Thyroid gland (tissue), 4 donors: ENCODE results near the gene CPVL. TPM values are rescaled to one million over a fixed set of nuclear protein-coding genes. Genes with fewer than 3 reads are reported as not detected.

Experiments
- DNase-seq, 2 donors: peaks; one replicate each; pipeline ENCODE4 v3.0.0-alpha.2; 2019
- H3K27ac ChIP-seq, 3 donors: fragments of 200-600 bp; sonication (generic); 1 replicate in 2 of 3; 2 replicates in 1 of 3; pipeline ENCODE4 v1.5.1; 2016 to 2019; ENCODE audit warnings: mild to moderate bottlenecking in 1 of 3, moderate library complexity in 1 of 3
- H3K27me3 ChIP-seq: fragments of 200-600 bp; sonication (generic); one replicate; pipeline ENCODE4 v1.5.1; 2019
- H3K36me3 ChIP-seq, 2 donors: fragments of 200-600 bp; sonication (generic); one replicate each; pipeline ENCODE4 v1.5.1; 2016 to 2019
- H3K4me1 ChIP-seq, 2 donors: fragments of 200-600 bp; sonication (generic); one replicate each; pipeline ENCODE4 v1.5.1; 2017 to 2019
- H3K4me3 ChIP-seq, 3 donors: fragments of 200-600 bp; sonication (generic); replicated peaks in 1 of 3; 1 replicate in 2 of 3; 2 replicates in 1 of 3; pipeline ENCODE4 v1.5.1; 2016; ENCODE audit warnings: mild to moderate bottlenecking in 1 of 3
- H3K9me3 ChIP-seq: fragments of 200-600 bp; sonication (generic); one replicate; pipeline ENCODE4 v1.5.1; 2017
- POLR2A ChIP-seq, 2 donors: fragments of 450-650 bp; IDR thresholded peaks; one replicate each; pipeline ENCODE4 v1.6.1; 2017; ENCODE audit warnings: antibody characterized with exemption in 2 of 2, mild to moderate bottlenecking in 2 of 2, moderate library complexity in 1 of 2
- WGBS, 2 donors: methylation state at CpG; one replicate each; pipeline ENCODE4 v1.1.5; 2017; 5-methylcytosine and 5-hydroxymethylcytosine counted together
- intact Hi-C: fragments of 100-400 bp; cut with DNase I; formaldehyde crosslinking; loops from one replicate; pipeline ENCODE4 v1.15.1; 2023
- total RNA-seq, 4 donors: library from RNA; depleted of rRNA; stranded (reverse); fragments of >200 nt; gene quantifications; one replicate each; pipeline ENCODE4 v1.2.3, GENCODE V29; 2016
- TF ChIP-seq, protein P1 (sequence below), 6 experiments: fragments of 200-600 bp in 3 of 6; fragments of 450-650 bp in 3 of 6; sonication (generic) in 3 of 6; IDR thresholded peaks; one replicate each; pipeline ENCODE4 v1.5.1; 2016 to 2019; ENCODE audit warnings: antibody characterized with exemption in 6 of 6, mild to moderate bottlenecking in 2 of 6, inconsistent platforms in 1 of 6, moderate library complexity in 1 of 6

Gene CPVL
- total RNA-seq, 4 donors from 2014 or later = 79.8 to 182 (median 111) TPM

- no peaks in the 10 kb centered on the region for H3K27me3 ChIP-seq
- H3K4me1 ChIP-seq = no peaks in the 10 kb centered on the region
- no peak overlapping the region for H3K4me3 ChIP-seq
- peak in 1 of 2 donors; percentile 46 for DNase-seq
- no peak for TF ChIP-seq POLR2A (IDR thresholded peaks at IDR 0.05)
- TF ChIP-seq, protein P1, sequence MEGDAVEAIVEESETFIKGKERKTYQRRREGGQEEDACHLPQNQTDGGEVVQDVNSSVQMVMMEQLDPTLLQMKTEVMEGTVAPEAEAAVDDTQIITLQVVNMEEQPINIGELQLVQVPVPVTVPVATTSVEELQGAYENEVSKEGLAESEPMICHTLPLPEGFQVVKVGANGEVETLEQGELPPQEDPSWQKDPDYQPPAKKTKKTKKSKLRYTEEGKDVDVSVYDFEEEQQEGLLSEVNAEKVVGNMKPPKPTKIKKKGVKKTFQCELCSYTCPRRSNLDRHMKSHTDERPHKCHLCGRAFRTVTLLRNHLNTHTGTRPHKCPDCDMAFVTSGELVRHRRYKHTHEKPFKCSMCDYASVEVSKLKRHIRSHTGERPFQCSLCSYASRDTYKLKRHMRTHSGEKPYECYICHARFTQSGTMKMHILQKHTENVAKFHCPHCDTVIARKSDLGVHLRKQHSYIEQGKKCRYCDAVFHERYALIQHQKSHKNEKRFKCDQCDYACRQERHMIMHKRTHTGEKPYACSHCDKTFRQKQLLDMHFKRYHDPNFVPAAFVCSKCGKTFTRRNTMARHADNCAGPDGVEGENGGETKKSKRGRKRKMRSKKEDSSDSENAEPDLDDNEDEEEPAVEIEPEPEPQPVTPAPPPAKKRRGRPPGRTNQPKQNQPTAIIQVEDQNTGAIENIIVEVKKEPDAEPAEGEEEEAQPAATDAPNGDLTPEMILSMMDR (IDR thresholded peaks at IDR 0.05) = no peak
- H3K9me3 ChIP-seq = no peaks in the 10 kb centered on the region
- no peaks in the 10 kb centered on the region for H3K36me3 ChIP-seq
- intact Hi-C loops = no loop called here
- H3K27ac ChIP-seq = no peak overlapping the region
- WGBS, 2 donors = 26 to 43% methylated on average over 1 of the region's 1 CpG
Measured at GRCh38 chr7:29167721-29168120, 21.4 kb upstream of the CPVL start.

DNA sequence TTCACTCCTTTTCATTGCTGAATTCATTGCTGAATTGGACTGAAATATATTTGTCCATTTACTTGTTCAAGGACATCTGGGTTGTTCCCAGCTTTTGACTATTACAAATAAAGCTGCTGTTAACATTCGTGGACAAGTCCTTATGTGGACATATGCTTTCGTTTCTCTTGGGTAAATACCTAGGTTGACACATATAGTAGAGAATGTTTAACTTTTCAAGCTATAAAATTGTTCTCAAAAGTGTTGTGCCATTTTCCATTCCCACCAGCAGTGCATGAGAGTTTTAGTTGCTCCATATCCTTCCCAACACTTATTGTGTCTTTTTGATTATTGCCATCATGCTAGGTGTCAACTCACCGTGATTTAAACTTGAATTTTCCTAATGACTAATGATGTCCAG, 17.5 kb upstream of the CPVL start:
- no peaks in the 10 kb centered on the region for H3K9me3 ChIP-seq
- TF ChIP-seq, protein P1 (IDR thresholded peaks at IDR 0.05) = no peak
- TF ChIP-seq POLR2A (IDR thresholded peaks at IDR 0.05) = no peak
- H3K4me3 ChIP-seq = no peak overlapping the region
- H3K27ac ChIP-seq = no peak overlapping the region
- intact Hi-C loops = no loop called here
- no peak for DNase-seq
- 83 to 85% methylated on average over 3 of the region's 3 CpGs for WGBS, 2 donors
- H3K4me1 ChIP-seq = peaks cover 6 to 8% of the 10 kb centered on the region in 2 donors
- no peaks in the 10 kb centered on the region for H3K27me3 ChIP-seq
- H3K36me3 ChIP-seq = no peaks in the 10 kb centered on the region

GRCh38 chr7:29162577-29162976, 16.2 kb upstream of the CPVL start:
- H3K27ac ChIP-seq = no peak overlapping the region
- no peak for DNase-seq
- TF ChIP-seq POLR2A (IDR thresholded peaks at IDR 0.05) = no peak
- TF ChIP-seq, protein P1 (IDR thresholded peaks at IDR 0.05) = no peak
- no peaks in the 10 kb centered on the region for H3K9me3 ChIP-seq
- intact Hi-C loops = no loop called here
- H3K4me3 ChIP-seq = no peak overlapping the region
- peaks cover 7 to 9% of the 10 kb centered on the region in 2 donors for H3K4me1 ChIP-seq
- H3K27me3 ChIP-seq = no peaks in the 10 kb centered on the region
- no peaks in the 10 kb centered on the region for H3K36me3 ChIP-seq
- WGBS, 2 donors = 92 to 93% methylated on average over 6 of the region's 6 CpGs

DNA sequence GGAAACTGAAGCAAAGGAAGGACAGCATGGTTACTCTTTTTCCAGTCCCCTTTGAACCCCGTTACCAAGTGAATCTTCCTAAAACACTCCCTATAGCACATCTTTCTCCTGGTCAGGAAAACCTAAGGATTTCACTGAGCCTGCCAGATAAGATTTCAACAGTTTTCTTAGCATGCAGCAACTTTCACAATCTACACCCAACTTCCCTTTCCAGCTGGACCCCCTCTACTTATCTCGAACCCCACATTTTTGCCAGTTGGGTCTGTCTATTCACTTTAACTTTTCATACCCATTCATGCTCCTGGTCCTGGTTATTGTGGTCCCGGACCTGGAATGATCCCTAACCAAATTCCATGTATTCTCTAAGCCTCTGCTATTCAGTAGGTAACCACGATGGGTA, 14.9 kb upstream of the CPVL start:
- Histone ChIP-seq H3K4me1 (peaks cover 7 to 14% of the 10 kb centered on the region in 2 donors), H3K27ac (no peak overlapping the region), H3K9me3 (no peaks in the 10 kb centered on the region), H3K4me3 (no peak overlapping the region), H3K36me3 (no peaks in the 10 kb centered on the region), H3K27me3 (no peaks in the 10 kb centered on the region)
- DNase-seq = no peak
- no peak for TF ChIP-seq POLR2A (IDR thresholded peaks at IDR 0.05)
- TF ChIP-seq, protein P1 (IDR thresholded peaks at IDR 0.05) = no peak
- intact Hi-C loops = no loop called here
- 92 to 94% methylated on average over 4 of the region's 4 CpGs for WGBS, 2 donors

DNA sequence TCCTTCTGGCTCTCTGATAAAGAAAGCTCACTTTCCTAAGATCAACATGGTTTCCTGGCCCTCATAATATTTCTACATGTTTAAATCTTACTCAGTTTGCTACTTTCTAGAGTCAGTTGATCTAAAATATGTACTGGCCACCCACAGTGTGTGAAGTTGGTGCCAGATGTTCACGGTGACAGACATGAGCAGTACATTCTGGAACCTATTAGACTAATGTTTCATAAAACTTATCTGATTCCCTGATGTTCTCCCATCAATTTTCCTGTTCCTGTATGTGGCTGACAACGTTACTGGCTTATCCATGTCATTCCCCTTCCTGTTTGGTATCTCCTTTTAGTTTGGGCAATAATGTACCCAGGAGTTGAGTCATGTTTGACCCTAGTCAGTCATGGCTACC, 13.7 kb upstream of the CPVL start:
- no peaks in the 10 kb centered on the region for H3K27me3 ChIP-seq
- H3K9me3 ChIP-seq = no peaks in the 10 kb centered on the region
- intact Hi-C loops = no loop called here
- H3K4me3 ChIP-seq = no peak overlapping the region
- no peak for DNase-seq
- no peak for TF ChIP-seq POLR2A (IDR thresholded peaks at IDR 0.05)
- TF ChIP-seq, protein P1 (IDR thresholded peaks at IDR 0.05) = no peak
- WGBS, 2 donors = 59 to 77% methylated on average over 2 of the region's 2 CpGs
- H3K36me3 ChIP-seq = no peaks in the 10 kb centered on the region
- H3K4me1 ChIP-seq = peaks cover 7 to 14% of the 10 kb centered on the region in 2 donors
- no peak overlapping the region for H3K27ac ChIP-seq
